Erythroblast (primary cell): ENCODE data around the gene BAAT.

Source experiments
- GATA1 ChIP-seq: IDR thresholded peaks from 2 replicates; pipeline ENCODE4 v1.6.1; 2011; ENCODE audit warnings: low read depth, mild to moderate bottlenecking, control low read depth, low read length, moderate library complexity
- POLR2A ChIP-seq: IDR thresholded peaks from 2 replicates; pipeline ENCODE4 v1.6.1; 2011; ENCODE audit warnings: mild to moderate bottlenecking, low read length

- TF ChIP-seq POLR2A (no peak), GATA1 (no peak)
Observed at GRCh38 chr9:101399643-101399970, 14.8 kb upstream of the BAAT start.
